Activated CD4-positive, alpha-beta T cell treated with anti-CD3 and anti-CD28 coated beads, Interleukin-2, Interleukin-4, amounts not matched to agents 100 ng/mL and 50 ng/mL, durations not matched to agents 16 hours and 8 hours (primary cell): ENCODE results near the gene ELN.

Source experiments
- DNase-seq: peaks from one replicate; pipeline ENCODE4 v3.0.0-alpha.2; 2020; ENCODE audit warnings: low spot score

The ELN gene

DNA sequence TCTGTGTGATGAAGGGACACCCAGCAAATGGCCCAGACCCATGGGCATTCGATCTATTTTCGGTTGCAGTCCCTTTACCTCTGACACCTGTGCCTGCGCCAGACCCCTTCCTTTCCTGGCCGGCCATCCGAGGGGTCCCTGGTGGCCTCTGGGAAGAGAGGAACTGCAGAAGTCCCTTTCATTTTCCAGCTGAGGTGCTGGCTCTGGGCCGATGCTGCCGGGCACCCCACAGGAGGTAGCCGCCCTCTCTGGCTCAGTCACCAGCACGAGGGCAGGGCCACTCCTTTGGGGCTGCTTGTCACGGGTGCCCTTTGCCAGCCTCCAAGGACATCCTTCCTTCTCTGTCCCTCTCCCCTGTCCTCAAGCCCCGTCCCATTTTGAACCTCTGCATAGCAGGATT lies 4.2 kb upstream of the ELN start:
- DNase-seq, result no peak

GRCh38 chr7:74025146-74025545 lies 2.8 kb upstream of the ELN start:
- no peak for DNase-seq

DNA sequence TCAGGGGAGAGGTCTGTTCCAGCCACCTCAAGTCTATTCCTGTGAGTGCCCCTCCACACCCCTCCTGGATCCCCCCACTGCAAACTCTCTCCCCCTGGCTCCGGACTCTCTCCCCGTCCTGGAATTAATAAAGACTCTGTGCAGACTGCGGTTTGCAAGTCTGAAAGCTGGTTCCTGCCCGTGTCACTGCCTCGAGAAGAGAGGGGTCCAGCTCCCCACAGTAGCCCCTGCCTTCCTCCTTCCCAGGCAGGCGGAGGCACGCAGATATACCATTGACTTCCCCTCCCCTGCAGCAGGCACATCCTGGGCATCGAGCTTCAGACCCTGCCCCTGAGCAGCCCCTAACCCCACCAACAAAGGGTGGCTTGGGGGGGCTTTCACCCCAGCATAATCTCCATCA lies 2.2 kb upstream of the ELN start:
- no peak for DNase-seq

DNA sequence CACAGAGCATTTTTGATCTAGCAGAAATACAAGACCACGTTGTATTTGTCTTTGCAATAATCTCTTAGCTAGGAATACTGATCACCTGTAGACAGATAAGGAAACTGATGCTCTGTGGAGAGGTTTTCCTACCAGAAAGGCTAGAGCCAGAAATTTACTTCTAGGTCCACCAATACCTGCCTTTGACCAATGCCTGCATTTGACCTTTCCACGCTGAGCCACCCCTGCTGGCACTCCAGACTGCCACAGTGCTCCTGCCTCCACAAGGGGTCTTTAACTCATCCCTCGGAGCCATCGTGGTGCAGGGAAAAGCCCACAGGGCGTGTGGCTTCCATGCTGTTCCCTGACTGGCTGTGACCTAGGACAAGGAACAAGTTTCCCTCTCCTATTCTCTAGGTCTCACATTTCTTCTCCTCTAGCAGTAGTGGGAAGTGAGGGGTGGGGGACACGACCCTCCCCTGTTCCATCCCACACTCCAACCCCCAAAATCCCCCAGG lies 1.5 kb upstream of the ELN start:
- no peak for DNase-seq

DNA sequence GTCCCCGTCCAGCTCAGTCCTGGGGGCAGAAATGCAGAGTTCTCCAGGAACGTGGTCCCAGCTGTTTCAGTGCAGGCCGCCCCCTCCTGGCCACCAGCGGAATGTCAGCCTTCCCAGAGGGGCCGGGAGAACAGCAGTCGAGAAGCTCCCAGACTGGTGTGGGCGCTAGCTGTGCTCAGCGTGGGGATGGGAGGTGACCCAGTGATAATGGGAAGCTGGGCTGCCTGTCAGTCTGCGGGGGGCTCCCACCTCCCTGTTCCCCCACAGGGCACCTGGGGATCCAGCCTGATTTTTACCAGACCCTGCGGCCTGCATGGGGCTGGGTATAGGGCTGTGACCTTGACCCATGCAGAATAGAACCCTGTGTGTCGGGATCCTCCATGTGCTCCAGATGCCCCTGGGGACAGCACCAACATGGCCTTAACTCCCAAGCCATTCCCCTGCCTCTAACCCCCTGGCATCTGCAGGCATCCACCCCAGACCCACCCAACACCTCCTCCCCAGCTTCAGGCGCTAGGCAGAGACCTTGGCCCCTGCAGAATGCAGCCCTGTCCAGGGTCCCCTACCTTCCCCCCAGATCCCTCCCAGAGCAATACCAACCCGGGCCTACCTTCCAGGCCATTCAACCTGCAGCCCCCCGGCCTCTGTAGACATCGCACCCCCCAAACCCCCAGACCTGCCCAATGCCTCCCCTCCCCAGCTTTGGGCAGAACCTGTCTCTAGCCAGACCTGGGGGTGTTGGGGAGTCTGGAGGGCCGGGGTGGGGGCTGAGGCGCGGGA lies 880 bp upstream of the ELN start:
- DNase-seq, result peak; percentile 55

- no peak for DNase-seq
Observed at GRCh38 chr7:74028321-74028838, 407 bp downstream of the ELN start.

- DNase-seq, result no peak
Observed at GRCh38 chr7:74029089-74029785, 1.3 kb downstream of the ELN start.

GRCh38 chr7:74029991-74030415 lies 2.0 kb downstream of the ELN start:
- no peak for DNase-seq

DNA sequence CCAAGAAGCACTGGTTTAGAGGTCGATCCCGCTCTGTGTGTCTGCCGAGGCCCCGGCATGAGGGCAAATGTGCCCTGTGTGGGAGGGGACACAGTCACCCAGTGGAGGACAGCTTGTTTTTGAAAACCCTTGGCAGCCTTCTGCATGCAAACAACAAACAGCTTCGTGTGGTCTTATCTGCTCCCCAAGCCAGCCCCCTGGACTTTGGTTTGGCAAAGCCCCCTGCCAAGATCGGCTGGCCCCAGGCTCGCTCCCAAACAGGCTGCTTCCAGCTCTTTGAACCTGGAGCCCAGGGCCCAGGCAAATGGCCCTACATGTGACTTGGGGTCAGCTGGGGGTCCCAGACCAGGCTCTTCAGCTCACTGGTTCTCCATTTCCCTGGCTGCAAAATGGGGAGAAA lies 2.9 kb downstream of the ELN start:
- DNase-seq, result no peak

DNA sequence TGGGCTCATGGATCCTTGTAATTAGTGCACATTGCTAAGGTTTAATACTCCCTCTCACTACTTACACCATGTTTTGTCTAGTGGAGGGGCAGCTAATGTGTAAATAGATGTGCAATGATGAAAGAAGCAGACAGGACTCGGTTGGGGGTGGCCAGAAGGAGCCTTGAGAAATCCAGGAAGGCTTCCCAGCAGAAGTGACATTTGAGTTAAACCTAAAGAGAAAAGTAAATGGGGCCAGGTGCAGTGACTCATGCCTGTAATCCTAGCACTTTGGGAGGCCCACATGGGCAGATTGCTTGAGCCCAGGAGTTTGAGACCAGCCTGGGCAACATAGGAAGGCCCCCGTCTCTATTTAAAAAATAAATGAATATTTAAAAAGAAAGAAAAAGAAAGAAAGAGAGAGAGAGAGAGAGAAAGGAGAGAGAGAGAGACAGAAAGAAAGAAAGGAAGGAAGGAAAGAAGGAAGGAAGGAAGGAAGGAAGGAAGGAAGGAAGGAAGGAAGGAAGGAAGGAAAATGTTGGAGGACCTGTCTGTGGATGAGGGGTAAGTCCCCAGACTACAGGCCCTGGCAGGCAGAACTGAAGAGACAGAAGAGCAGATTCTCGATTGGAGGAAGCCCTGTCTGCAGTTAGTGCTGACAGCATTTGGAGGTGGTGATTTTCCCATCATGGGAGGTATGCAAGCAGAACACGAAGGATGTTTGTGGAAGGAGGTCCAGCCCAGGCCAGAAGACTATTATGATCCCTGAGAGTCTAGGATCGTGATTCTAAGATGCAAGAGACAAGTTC lies 3.6 kb downstream of the ELN start:
- no peak for DNase-seq

DNA sequence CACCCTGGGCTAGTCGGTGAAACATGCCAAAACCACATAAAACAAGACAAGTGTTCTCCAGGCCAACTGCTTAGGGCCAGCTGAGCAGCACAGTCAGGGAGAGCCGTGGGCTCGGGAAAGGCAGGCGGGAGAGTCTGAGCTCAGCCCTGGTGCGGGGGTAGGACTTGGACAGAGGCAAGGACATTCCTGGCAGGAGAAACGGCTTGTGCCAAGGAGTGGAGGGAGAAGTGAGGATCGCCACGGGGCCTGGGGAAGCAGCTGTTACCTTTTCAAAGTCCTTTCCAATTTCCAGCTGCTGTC lies 4.2 kb downstream of the ELN start:
- no peak for DNase-seq

DNA sequence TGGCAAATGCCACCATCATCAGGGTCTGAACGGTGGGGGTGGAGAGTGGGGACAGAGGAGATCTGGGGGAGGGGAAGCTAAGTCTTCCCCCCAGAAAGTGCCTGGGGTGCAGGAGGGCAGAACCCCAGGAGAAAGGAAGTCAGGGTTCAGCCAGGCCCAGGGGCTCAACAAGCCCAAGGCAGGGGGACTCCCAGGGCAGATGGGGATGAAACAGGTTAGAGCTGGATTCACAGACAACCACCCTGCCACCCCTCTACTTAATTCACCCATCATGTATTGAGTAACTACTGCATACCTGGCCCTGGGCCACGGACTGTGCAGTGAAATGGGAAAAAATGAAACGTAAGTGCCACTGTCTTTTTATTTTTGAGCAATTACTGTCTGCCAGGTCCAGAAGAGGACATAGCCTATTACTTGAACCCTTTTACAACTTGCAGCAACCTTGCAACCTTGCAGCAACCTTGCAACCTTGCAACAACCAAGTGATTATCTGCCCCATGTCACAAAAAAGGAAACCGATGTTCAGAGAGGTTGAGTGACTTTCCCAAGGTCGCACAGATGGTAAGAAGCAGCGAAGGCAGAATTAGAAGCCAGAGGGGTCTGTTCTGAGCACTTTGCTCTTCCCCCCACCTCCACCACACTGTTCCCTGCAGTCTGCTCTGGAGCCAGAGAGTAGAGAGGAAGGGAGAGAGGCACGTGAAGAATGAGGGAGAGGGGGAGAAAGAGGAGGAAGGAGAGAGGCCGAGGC lies 4.8 kb downstream of the ELN start:
- no peak for DNase-seq

- no peak for DNase-seq
Observed at GRCh38 chr7:74033372-74034311, 5.7 kb downstream of the ELN start.

DNA sequence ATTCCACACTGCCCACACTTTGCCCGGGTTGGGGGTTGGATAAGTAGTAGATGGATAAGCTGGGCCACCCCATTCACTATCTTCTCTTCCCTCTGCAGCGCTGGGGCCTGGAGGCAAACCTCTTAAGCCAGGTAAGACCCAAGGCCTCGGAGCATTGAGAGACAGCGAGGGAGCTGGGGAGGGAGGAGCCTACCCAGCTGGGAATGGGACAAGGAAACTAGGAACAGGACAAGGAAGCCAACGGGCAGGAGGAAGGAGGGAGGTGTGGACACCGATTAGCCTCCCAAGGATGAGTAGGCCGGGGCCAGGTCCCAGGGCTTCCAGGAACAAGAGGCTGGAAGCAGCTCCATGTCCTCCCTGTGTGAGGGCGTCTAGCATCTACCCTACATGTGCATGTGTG lies 9.6 kb downstream of the ELN start:
- DNase-seq, result no peak

GRCh38 chr7:74038194-74038961 lies 10.4 kb downstream of the ELN start:
- DNase-seq, result no peak

DNA sequence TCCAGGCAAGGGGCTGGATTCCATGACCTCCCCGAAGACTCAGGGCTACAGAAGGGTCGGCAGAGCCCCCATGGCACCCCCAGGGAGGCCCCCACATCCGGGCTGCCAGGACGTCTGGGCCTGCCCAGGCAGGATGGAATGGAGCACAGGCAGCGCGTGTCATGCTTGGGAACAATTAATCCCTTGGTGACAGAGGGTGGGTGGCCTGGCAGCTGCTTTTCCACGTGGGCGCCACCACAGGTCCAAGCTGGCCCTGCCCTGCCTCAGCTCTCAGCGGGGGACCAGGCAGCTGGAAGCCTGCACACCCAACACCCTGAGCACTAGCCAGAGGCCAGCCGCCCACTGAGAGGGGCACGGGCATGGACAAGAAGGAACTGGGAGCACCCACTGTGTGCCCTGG lies 11.4 kb downstream of the ELN start:
- no peak for DNase-seq

GRCh38 chr7:74040101-74040790 lies 12.3 kb downstream of the ELN start:
- DNase-seq, result no peak

GRCh38 chr7:74040791-74041520 lies 13.0 kb downstream of the ELN start:
- no peak for DNase-seq
